Spleen (tissue), 11 donors: ENCODE results near the gene NHERF2. TPM values are rescaled to one million over a fixed set of nuclear protein-coding genes. Genes with fewer than 3 reads are reported as not detected.

Source experiments
- DNase-seq: peaks from one replicate; pipeline ENCODE4 v3.0.0-alpha.2; 2020
- H3K27ac ChIP-seq, 8 donors: fragments of 200-600 bp; sonication (generic) in 7 of 8; 1 replicate in 4 of 8; 2 replicates in 4 of 8; pipeline versions ENCODE4 v1.5.0 to v1.8.0; 2016 to 2021; ENCODE audit warnings: inconsistent platforms in 4 of 8, mild to moderate bottlenecking in 4 of 8, moderate library complexity in 1 of 8
- H3K27me3 ChIP-seq, 7 donors: fragments of 200-600 bp; sonication (generic) in 6 of 7; replicated peaks in 1 of 7; 1 replicate in 4 of 7; 2 replicates in 3 of 7; pipeline versions ENCODE4 v1.5.0 to v1.8.0; 2016 to 2021; ENCODE audit warnings: inconsistent platforms in 3 of 7, mild to moderate bottlenecking in 1 of 7
- H3K36me3 ChIP-seq, 6 donors: fragments of 200-600 bp; sonication (generic) in 5 of 6; 1 replicate in 4 of 6; 2 replicates in 2 of 6; pipeline versions ENCODE4 v1.5.0 to v1.8.0; 2016 to 2021; ENCODE audit warnings: inconsistent platforms in 2 of 6
- H3K4me1 ChIP-seq, 6 donors: fragments of 200-600 bp; sonication (generic) in 5 of 6; 1 replicate in 3 of 6; 2 replicates in 3 of 6; pipeline versions ENCODE4 v1.5.0 to v1.8.0; 2016 to 2021; ENCODE audit warnings: inconsistent platforms in 3 of 6
- H3K4me3 ChIP-seq, 8 donors: fragments of 200-600 bp; sonication (generic) in 7 of 8; 1 replicate in 4 of 8; 2 replicates in 4 of 8; pipeline versions ENCODE4 v1.5.0 to v1.8.0; 2016 to 2021; ENCODE audit warnings: inconsistent platforms in 4 of 8, mild to moderate bottlenecking in 4 of 8, moderate library complexity in 2 of 8
- H3K9me3 ChIP-seq, 8 donors: fragments of 200-600 bp; sonication (generic) in 7 of 8; 1 replicate in 4 of 8; 2 replicates in 4 of 8; pipeline versions ENCODE4 v1.5.0 to v1.8.0; 2016 to 2021; ENCODE audit warnings: inconsistent platforms in 4 of 8
- POLR2A ChIP-seq, 3 donors: fragments of 450-650 bp; IDR thresholded peaks; one replicate each; pipeline ENCODE4 v1.5.1; 2017; ENCODE audit warnings: antibody characterized with exemption in 3 of 3, mild to moderate bottlenecking in 1 of 3
- POLR2AphosphoS5 ChIP-seq, 3 donors: sonication (generic); formaldehyde crosslinking; IDR thresholded peaks; one replicate each; pipeline ENCODE4 v1.5.1; 2017; ENCODE audit warnings: antibody characterized with exemption in 3 of 3
- WGBS, 5 donors: extraction: QIAGEN DNeasy Blood & Tissue Kit in 3 of 5; methylation state at CpG; one replicate each; pipeline versions ENCODE4 v1.1.5 to v1.1.7; 2013 to 2018; 5-methylcytosine and 5-hydroxymethylcytosine counted together
- intact Hi-C: fragments of 100-400 bp; cut with DNase I; formaldehyde crosslinking; loops from one replicate; pipeline ENCODE4 v1.15.0; 2023; ENCODE audit warnings: low total_unique reads
- polyA plus RNA-seq, 3 donors: library from polyadenylated mRNA; stranded (reverse); fragments of 200-250 nt; gene quantifications; one replicate each; pipeline ENCODE4 v1.2.1, GENCODE V29; 2013
- total RNA-seq, 7 donors: library from RNA; depleted of rRNA in 3 of 7; stranded (reverse); fragments of >200 nt in 3 of 7; fragmentation: NEBNext Ultra II Directional in 4 of 7; extraction: Animal tissue kit (Norgen Biotek cat#: 25700) in 4 of 7; gene quantifications; one replicate each; pipeline versions ENCODE4 v1.1.0 to v1.2.1, GENCODE V29; 2016 to 2021
- TF ChIP-seq, protein P1 (sequence below), 11 experiments: fragments of 200-600 bp in 7 of 11; fragments of 450-650 bp in 4 of 11; sonication (generic) in 4 of 11; IDR thresholded peaks in 8 of 11; conservative IDR thresholded peaks in 3 of 11; 1 replicate in 7 of 11; 2 replicates in 4 of 11; pipeline versions ENCODE4 v1.4.0 to v1.8.0; 2016 to 2021; ENCODE audit warnings: antibody characterized with exemption in 11 of 11, inconsistent platforms in 4 of 11, mild to moderate bottlenecking in 1 of 11
- donor health status: healthy with polysubstance abuse.
- donor health status: DM: no; HTN: no; CAD: no; lungs with moderate emphysema.
- donor health status: DM: no; HTN: no; CAD: no.
- donor health status: Bipolar disorder and iron deficiency.
- donor health status: healthy.
- donor health status: DM: no; HTN: no; CAD: no.
- donor health status: DM: yes; HTN: yes; CAD: no.

The NHERF2 gene
- total and polyA plus RNA-seq, 10 donors, result 62.4 to 218 (median 112) TPM

DNA sequence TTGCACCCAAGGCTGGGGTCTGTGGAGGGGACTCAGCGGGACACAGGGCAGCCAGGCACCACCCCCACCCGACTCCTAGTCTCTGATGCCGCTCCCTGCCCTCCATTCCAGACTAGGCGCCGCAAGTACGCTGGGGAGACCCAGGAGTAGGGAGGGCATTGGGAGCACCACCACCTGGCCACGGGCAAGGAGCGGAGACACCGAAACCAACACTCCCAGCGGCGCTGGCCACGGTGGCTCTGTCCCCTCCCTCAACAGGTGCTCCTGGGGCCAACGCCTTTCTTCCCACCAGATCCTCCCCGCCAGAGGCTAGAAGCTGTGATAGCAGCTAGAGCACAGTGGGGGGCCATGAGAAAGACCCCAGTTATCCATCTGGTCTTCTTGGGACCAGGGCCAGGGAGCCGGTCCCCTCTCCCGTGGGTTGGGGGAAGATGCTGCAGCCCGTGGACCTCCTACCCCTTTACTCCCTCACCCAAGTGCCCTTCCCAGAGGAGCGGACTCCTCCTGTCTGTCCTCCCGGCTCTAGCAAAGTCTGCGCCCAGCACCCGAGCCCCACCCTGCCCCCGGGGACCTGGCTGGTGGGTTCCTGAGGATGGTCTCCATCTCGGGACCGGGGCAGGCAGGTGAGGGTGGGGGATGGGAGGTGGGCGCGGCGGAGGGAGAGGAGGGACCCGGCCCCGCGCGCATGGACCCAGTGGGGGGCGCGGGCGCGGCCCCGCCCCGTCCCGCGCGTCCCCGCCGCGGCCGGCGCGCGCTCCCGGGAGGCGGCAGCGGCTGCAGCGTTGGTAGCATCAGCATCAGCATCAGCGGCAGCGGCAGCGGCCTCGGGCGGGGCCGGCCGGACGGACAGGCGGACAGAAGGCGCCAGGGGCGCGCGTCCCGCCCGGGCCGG is 37.2 kb upstream of the NHERF2 start, which contains the start of gene SYNGR3:
SYNGR3 (plus strand) TSS at position 762 of the 892 bp plus-strand sequence. CDS start 133 bp downstream, outside the sequence.
- Histone ChIP-seq H3K36me3 (peaks cover 0 to 23% (median 15%) of the 10 kb centered on the region in 6 donors), H3K27me3 (peaks cover 0 to 39% (median 23%) of the 10 kb centered on the region in 7 donors), H3K27ac (peak within 1 kb of the TSS in 6 of 8 donors; percentile 27 to 93 (median 86)), H3K9me3 (peaks cover 0 to 5% (median 0%) of the 10 kb centered on the region in 8 donors), H3K4me3 (peak within 1 kb of the TSS; percentile 16 to 72 (median 35)), H3K4me1 (peaks cover 21 to 61% (median 44%) of the 10 kb centered on the region in 6 donors)
- DNase-seq, result no peak
- intact Hi-C loops, result no loop called here
- 9 to 16% (median 14%) methylated on average over 32 to 67 of the region's 67 CpGs for WGBS, 5 donors
- TF ChIP-seq, protein P1, sequence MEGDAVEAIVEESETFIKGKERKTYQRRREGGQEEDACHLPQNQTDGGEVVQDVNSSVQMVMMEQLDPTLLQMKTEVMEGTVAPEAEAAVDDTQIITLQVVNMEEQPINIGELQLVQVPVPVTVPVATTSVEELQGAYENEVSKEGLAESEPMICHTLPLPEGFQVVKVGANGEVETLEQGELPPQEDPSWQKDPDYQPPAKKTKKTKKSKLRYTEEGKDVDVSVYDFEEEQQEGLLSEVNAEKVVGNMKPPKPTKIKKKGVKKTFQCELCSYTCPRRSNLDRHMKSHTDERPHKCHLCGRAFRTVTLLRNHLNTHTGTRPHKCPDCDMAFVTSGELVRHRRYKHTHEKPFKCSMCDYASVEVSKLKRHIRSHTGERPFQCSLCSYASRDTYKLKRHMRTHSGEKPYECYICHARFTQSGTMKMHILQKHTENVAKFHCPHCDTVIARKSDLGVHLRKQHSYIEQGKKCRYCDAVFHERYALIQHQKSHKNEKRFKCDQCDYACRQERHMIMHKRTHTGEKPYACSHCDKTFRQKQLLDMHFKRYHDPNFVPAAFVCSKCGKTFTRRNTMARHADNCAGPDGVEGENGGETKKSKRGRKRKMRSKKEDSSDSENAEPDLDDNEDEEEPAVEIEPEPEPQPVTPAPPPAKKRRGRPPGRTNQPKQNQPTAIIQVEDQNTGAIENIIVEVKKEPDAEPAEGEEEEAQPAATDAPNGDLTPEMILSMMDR (IDR thresholded peaks at IDR 0.05 in 8 of 11, conservative IDR thresholded peaks at IDR 0.05 in 3 of 11), result no peak
- TF ChIP-seq POLR2A (IDR thresholded peaks at IDR 0.05) (no peak), POLR2AphosphoS5 (IDR thresholded peaks at IDR 0.05) (peak in 1 of 3 donors; percentile 31)

DNA sequence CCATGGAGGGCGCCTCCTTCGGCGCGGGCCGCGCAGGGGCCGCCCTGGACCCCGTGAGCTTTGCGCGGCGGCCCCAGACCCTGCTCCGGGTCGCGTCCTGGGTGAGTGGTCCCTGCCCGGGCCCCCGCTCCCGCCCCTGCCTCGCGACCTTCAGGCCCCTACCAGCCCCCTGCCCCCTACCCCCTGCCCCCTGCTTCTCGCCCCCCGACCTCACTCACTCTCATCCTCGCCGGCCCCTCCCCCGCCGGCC is 36.7 kb upstream of the NHERF2 start:
- no peak for DNase-seq
- peaks cover 0 to 39% (median 23%) of the 10 kb centered on the region in 7 donors for H3K27me3 ChIP-seq
- H3K27ac ChIP-seq, result peak overlapping the region in 4 of 8 donors; percentile 51 to 93 (median 88)
- H3K4me1 ChIP-seq, result peaks cover 16 to 55% (median 38%) of the 10 kb centered on the region in 6 donors
- peaks cover 0 to 23% (median 15%) of the 10 kb centered on the region in 6 donors for H3K36me3 ChIP-seq
- 0 to 2% (median 0%) methylated on average over 1 to 24 of the region's 25 CpGs for WGBS, 5 donors
- H3K4me3 ChIP-seq, result peak overlapping the region in 7 of 8 donors; percentile 13 to 72 (median 36)
- TF ChIP-seq POLR2A (IDR thresholded peaks at IDR 0.05) (no peak), POLR2AphosphoS5 (IDR thresholded peaks at IDR 0.05) (no peak)
- TF ChIP-seq, protein P1 (IDR thresholded peaks at IDR 0.05 in 8 of 11, conservative IDR thresholded peaks at IDR 0.05 in 3 of 11), result no peak
- intact Hi-C loops, result no loop called here
- H3K9me3 ChIP-seq, result peaks cover 0 to 5% (median 0%) of the 10 kb centered on the region in 8 donors

DNA sequence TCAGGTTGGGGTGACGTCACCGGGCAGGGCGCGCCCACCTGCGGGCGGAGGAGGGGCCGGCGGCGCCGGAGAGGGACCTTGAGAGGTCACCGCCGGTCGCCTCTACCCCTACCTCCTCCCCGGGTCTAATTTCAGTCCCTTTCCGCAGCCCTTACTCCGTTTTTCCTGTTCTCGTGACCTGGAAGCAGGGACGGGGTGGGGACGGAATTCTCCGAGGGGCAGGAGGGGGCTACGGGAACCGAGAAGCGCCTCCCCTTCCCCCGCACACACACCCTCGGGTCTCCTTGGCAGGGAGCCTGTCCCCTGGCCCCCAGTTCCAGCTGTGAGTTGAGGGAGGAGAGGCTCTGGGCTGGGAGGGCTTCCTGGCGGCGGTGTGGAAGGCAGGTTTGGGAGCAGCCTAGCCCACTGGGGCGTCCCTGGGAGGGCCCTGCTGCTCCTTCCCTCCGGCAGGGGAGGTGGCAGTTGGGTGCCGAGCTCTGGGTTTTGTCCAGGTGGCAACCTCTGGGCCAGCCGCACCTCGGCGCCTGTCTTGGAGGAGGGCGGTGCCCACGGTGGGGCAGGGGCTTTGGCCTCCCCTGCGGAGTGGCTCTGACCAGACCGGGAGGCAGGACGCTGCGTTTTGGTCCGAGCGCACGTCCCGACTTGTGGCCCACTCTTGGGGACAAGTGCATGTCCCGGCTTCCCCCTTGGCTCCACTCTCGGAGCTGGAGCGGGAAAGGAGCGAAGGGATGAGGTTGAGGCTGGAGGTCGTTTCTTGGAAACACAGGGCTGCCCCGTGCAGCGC is 36.2 kb upstream of the NHERF2 start:
- DNase-seq, result peak; percentile 90
- Histone ChIP-seq H3K27ac (peak overlapping the region in 7 of 8 donors; percentile 27 to 93 (median 84)), H3K4me1 (peaks cover 11 to 50% (median 33%) of the 10 kb centered on the region in 6 donors), H3K9me3 (peaks cover 0 to 5% (median 0%) of the 10 kb centered on the region in 8 donors), H3K4me3 (peak overlapping the region; percentile 16 to 72 (median 35)), H3K27me3 (peaks cover 0 to 39% (median 23%) of the 10 kb centered on the region in 7 donors), H3K36me3 (peaks cover 0 to 19% (median 14%) of the 10 kb centered on the region in 6 donors)
- peak; percentile 31 to 61 (median 50) for TF ChIP-seq POLR2AphosphoS5 (IDR thresholded peaks at IDR 0.05)
- TF ChIP-seq, protein P1 (IDR thresholded peaks at IDR 0.05 in 8 of 11, conservative IDR thresholded peaks at IDR 0.05 in 3 of 11), result no peak
- WGBS, 5 donors, result 1 to 4% (median 3%) methylated on average over 31 to 49 of the region's 50 CpGs
- intact Hi-C loops, result no loop called here
